ENCODE results near the gene TRIM28. TPM values are rescaled to one million over a fixed set of nuclear protein-coding genes. Genes with fewer than 3 reads are reported as not detected.

Gene TRIM28
- total RNA-seq, 1 experiment from 2014 or later, result 908 TPM

GRCh38 chr19:58569943-58570670 is 26.2 kb downstream of the TRIM28 start (continued):
- no peak for TF ChIP-seq CBX3 (IDR thresholded peaks at IDR 0.05; ENCODE audit: low read depth)
- no peak for TF ChIP-seq CTCF (IDR thresholded peaks at IDR 0.05 in 2 of 3, conservative IDR thresholded peaks at IDR 0.05 in 1 of 3; ENCODE audit: borderline replicate concordance in 1 of 3, insufficient read depth in 1 of 3, low read depth in 2 of 3, low read length in 2 of 3)
- no peak for TF ChIP-seq SP1 (IDR thresholded peaks at IDR 0.05; ENCODE audit: low read depth)

DNA sequence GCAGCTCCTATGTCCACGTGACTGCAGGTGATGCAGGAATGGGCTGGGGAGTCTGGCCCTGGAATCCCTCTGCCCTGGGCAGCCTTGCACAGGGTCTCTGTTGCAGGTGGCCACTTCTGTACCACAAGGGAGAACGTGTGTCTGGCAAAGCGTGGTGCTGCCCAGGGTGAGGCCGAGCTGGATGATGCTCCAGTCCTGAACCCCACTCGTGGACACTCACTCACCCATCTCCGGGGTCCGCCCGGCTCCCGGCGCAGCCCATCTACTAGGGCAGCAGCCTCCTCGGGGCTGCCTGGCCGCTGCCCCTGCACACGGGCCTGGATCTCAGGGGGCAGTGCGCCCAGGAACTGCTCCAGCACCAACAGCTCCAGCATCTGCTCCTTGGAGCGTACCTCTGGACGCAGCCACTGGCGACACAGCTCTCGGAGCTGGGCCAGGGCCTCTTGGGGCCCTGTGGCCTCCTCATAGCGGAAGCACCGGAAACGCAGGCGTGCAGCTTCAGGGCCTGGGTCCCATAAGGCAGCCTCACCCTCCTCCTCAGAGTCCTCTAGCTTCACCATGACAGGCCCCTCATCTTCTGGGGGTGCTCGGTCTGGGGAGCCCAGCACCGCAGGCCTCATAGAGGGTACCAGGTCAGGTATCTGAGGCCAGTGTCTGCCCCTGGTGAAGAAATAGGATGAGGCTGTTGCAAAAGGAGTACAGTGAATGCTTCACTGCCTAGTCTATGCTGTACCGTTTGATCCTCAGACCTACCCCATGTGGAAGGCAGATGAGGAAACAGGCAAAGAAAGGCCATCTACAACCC is 27.1 kb downstream of the TRIM28 start:
- H3K4me3 ChIP-seq (replicated peaks in 1 of 2; ENCODE audit: low read depth in 1 of 2, low read length in 2 of 2), result no peak overlapping the region
- ATAC-seq, result no peak
- no peak overlapping the region for H2AFZ ChIP-seq (ENCODE audit: low read depth, low read length, poor library complexity, severe bottlenecking)
- no peaks in the 10 kb centered on the region for H3K27me3 ChIP-seq (ENCODE audit: insufficient read depth, low read length)
- H3K4me2 ChIP-seq (ENCODE audit: low read length), result no peak overlapping the region
- DNase-seq (ENCODE audit: low read depth, low spot score), result no peak
- intact Hi-C loops (cut with micrococcal nuclease), result no loop called here
- H3K9me3 ChIP-seq (ENCODE audit: control insufficient read depth in 1 of 2, insufficient read depth in 1 of 2, low read depth in 1 of 2, low read length in 2 of 2), result no peaks in the 10 kb centered on the region
- POLR2A ChIA-PET, result interaction anchor here (2.1 to 2.4 kb wide), 2 partner anchors 12 to 16 kb away, joined by 7 to 8 read pairs; partner anchors contain the start of gene CHMP2A
- peaks cover 11% of the 10 kb centered on the region; the same call in 1 of the 2 replicates for H3K79me2 ChIP-seq (ENCODE audit: insufficient read depth, low read length)
- no peak overlapping the region for H3K9ac ChIP-seq (ENCODE audit: low read length)
- TF ChIP-seq SIN3A (IDR thresholded peaks at IDR 0.05; ENCODE audit: low read depth) (no peak), SRF (IDR thresholded peaks at IDR 0.05; ENCODE audit: low read depth) (no peak), POLR2AphosphoS5 (IDR thresholded peaks at IDR 0.05; ENCODE audit: low read depth, low read length) (0 out of 2 replicates have a peak, but pooled peaks have one; percentile 19), EZH2 (IDR thresholded peaks at IDR 0.05) (no peak), CBX3 (IDR thresholded peaks at IDR 0.05; ENCODE audit: low read depth) (no peak)
- peaks cover 12 to 27% of the 10 kb centered on the region in 2 experiments for H3K4me1 ChIP-seq (ENCODE audit: control insufficient read depth in 1 of 2, insufficient read depth in 2 of 2, low read length in 2 of 2)
- H3K9me2 ChIP-seq (ENCODE audit: insufficient read depth), result no peaks in the 10 kb centered on the region
- BruUV-seq (replicated peaks), result no TSS peak
- H3K36me3 ChIP-seq (ENCODE audit: control insufficient read depth in 1 of 2, insufficient read depth in 2 of 2, low read length in 2 of 2), result peaks cover 0 to 14% of the 10 kb centered on the region in 2 experiments; a peak in 1 of 4 replicates
- no peak overlapping the region for H3K27ac ChIP-seq (ENCODE audit: low read depth, low read length)
- no peaks in the 10 kb centered on the region for H4K20me1 ChIP-seq (ENCODE audit: insufficient read depth)
- RAD21 ChIA-PET (ENCODE audit: low non-redundant PET in 1 of 2, low total read pairs in 2 of 2, uncharacterized antibody in 2 of 2, unreplicated experiment in 2 of 2), result no interaction called here
- CTCF ChIA-PET, result no interaction called here

All from HCT116 (cell line).